ENCODE measurements around the gene GNGT1. TPM values are rescaled to one million over a fixed set of nuclear protein-coding genes. Genes with fewer than 3 reads are reported as not detected.

The GNGT1 gene
- total and polyA plus RNA-seq, 4 donors: not detected

DNA sequence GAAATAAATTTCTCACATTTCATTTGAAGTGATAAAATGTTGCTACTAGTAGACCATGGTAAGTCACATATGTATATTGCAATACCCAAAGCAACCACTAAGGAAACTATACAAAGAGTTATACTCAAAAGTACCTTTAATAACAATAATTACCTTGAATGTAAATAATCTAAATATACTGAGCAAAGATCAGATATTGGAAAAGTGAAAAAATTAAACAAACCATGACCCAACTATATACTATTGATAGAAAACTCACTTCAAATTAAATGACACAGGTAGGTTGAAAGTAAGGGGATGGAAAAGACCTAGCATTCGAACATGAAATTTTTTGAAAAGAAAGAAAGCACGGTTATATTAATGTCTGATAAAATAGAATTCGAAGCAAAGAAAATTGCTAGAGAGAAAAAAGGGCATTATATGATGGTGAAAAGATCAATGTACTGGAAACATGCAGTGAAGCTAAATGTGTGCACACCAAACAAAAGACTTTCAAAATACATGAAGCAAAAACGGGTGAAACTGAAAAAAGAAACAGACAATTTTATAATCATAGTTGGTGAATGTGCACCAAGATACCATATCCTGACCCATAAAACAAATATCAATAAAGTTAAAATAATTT lies 44.9 kb upstream of the GNGT1 start:
- no peak for ATAC-seq (ENCODE audit: insufficient read depth, low FRiP score)
- Histone ChIP-seq H3K9ac (ENCODE audit: insufficient read depth in 1 of 2, low read length in 2 of 2) (no peak overlapping the region), H3K9me3 (ENCODE audit: control insufficient read depth in 4 of 4, insufficient read depth in 3 of 4, low read length in 3 of 4) (no peaks in the 10 kb centered on the region), H3K4me3 (no peak overlapping the region), H3K27ac (ENCODE audit: low read depth in 1 of 2, low read length in 1 of 2) (no peak overlapping the region), H3K27me3 (ENCODE audit: control insufficient read depth in 3 of 3, insufficient read depth in 3 of 3, low read length in 2 of 3) (no peaks in the 10 kb centered on the region), H3K36me3 (ENCODE audit: control insufficient read depth in 4 of 4, insufficient read depth in 4 of 4, low read length in 4 of 4) (no peaks in the 10 kb centered on the region), H3K4me1 (ENCODE audit: control insufficient read depth in 5 of 5, insufficient read depth in 5 of 5, low read length in 5 of 5) (no peaks in the 10 kb centered on the region)
- DNase-seq: no peak
- no peak for TF ChIP-seq CTCF (IDR thresholded peaks at IDR 0.05; ENCODE audit: control extremely low read depth, extremely low read depth)
- WGBS, 2 donors: 88 to 90% methylated on average over 4 of the region's 4 CpGs

DNA sequence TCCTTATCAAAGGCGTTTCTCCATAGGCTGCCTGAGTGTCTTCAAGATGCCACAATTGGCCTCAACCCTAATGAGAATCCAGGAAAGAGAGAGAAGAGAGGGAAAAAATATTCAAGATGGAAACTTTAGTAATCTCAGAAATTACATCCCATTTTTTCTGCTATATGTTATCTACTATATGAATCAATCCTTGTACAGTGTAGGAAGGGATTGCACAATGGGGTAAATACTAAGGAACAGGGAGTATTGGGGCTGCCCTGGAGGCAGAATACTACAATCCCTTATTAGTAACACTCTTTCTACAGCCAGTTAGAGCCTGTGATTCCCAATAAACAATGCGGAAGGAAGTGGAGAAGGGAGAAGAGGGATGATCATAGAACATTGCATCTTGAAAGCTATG lies 43.7 kb upstream of the GNGT1 start:
- Histone ChIP-seq H3K4me3 (no peak overlapping the region), H3K27ac (ENCODE audit: low read depth in 1 of 2, low read length in 1 of 2) (no peak overlapping the region), H3K4me1 (ENCODE audit: control insufficient read depth in 5 of 5, insufficient read depth in 5 of 5, low read length in 5 of 5) (no peaks in the 10 kb centered on the region), H3K27me3 (ENCODE audit: control insufficient read depth in 3 of 3, insufficient read depth in 3 of 3, low read length in 2 of 3) (no peaks in the 10 kb centered on the region), H3K9me3 (ENCODE audit: control insufficient read depth in 4 of 4, insufficient read depth in 3 of 4, low read length in 3 of 4) (no peaks in the 10 kb centered on the region), H3K36me3 (ENCODE audit: control insufficient read depth in 4 of 4, insufficient read depth in 4 of 4, low read length in 4 of 4) (no peaks in the 10 kb centered on the region), H3K9ac (ENCODE audit: insufficient read depth in 1 of 2, low read length in 2 of 2) (no peak overlapping the region)
- ATAC-seq (ENCODE audit: insufficient read depth, low FRiP score) (no peak), DNase-seq (no peak)
- TF ChIP-seq CTCF (IDR thresholded peaks at IDR 0.05; ENCODE audit: control extremely low read depth, extremely low read depth): no peak
- WGBS, 2 donors: 74 to 87% methylated on average over 2 of the region's 2 CpGs

DNA sequence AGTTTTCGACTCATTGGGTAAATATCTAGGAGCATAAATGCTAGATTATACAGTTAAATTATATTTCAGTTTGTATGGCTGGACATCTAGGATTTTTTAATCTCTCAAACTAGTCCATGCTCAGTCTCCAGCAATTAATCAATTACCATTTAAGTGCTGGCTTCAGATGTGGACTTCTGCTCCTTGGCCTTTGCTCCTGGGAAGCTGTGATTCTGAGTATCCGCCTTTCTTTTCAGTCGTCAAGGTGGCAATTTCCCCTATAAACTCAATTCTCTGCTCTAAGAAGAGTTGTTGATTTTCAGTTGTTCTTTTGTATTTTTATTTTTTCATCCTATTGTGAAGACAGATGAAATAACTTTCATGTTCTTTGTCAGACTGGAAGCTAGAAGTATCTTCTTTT lies 39.5 kb upstream of the GNGT1 start:
- Histone ChIP-seq H3K27ac (ENCODE audit: low read depth in 1 of 2, low read length in 1 of 2) (no peak overlapping the region), H3K27me3 (ENCODE audit: control insufficient read depth in 3 of 3, insufficient read depth in 3 of 3, low read length in 2 of 3) (no peaks in the 10 kb centered on the region), H3K4me3 (no peak overlapping the region), H3K36me3 (ENCODE audit: control insufficient read depth in 4 of 4, insufficient read depth in 4 of 4, low read length in 4 of 4) (no peaks in the 10 kb centered on the region), H3K4me1 (ENCODE audit: control insufficient read depth in 5 of 5, insufficient read depth in 5 of 5, low read length in 5 of 5) (no peaks in the 10 kb centered on the region), H3K9me3 (ENCODE audit: control insufficient read depth in 4 of 4, insufficient read depth in 3 of 4, low read length in 3 of 4) (no peaks in the 10 kb centered on the region), H3K9ac (ENCODE audit: insufficient read depth in 1 of 2, low read length in 2 of 2) (no peak overlapping the region)
- no peak for TF ChIP-seq CTCF (IDR thresholded peaks at IDR 0.05; ENCODE audit: control extremely low read depth, extremely low read depth)
- ATAC-seq (ENCODE audit: insufficient read depth, low FRiP score) (no peak), DNase-seq (no peak)
- 88 to 89% methylated on average over 3 of the region's 3 CpGs for WGBS, 2 donors
